Measurements from ENCODE around the gene SOX5.

SOX5 gene

DNA sequence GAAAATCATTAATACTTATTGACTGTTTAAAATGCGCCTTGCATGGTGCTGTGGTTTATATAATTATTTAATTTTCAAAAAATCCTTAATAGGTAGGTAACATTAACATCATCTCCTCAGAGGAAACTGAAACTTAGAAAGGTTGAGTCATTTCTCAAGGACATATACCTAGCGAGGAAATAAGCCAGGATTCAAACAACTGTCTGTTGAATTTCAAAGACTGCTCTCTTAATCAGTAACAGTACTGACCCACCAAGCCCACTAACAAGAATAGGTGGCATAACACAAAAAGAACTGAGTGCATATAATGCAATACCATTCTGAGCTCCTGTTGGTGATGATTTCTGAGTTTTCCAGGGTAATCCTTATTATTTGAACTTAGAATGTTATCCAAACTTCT is 174.3 kb downstream of the SOX5 start:
- no peaks in the 10 kb centered on the region for H3K79me2 ChIP-seq (ENCODE audit: insufficient read depth, low read length)

DNA sequence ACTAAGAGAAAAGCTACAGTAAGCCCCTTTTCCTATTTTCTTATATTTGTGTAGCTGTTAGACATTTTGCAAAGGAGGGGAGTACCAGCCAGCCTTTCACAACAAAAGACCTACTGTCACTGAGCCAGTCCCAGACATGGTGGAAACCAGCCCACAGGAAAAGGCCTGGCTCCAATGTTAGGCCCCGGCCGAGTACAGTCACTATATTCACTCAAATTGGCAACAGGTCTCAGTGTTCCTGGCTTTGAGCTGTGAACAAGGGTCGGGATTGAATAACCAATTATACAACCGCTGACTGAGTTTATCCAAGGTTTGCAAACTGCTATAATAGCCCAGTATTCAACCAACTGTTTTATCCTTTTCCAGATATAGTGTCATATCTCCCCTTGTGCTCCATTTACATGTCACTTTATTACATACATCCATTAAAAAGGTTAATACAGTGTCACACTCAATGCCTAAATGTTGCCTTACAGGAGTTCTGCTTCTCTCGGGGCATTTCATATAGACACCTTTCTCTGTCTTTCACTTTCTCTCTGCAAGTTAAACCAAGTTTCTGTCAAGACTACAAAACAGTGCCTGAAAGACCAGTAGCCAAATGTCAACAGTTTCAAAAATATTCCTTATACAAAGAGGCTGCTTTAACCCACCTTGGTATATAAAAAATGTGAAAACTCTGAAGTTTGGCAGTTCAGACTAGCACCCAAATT is 178.1 kb downstream of the SOX5 start:
- H3K36me3 ChIP-seq (ENCODE audit: insufficient read depth, low read length) = no peaks in the 10 kb centered on the region
- no peaks in the 10 kb centered on the region for H3K9me2 ChIP-seq (replicated peaks; ENCODE audit: low read depth, low read length)
- no peak for TF ChIP-seq EZH2phosphoT487 (IDR thresholded peaks at IDR 0.05; ENCODE audit: borderline replicate concordance)
- TF ChIP-seq, protein P1, sequence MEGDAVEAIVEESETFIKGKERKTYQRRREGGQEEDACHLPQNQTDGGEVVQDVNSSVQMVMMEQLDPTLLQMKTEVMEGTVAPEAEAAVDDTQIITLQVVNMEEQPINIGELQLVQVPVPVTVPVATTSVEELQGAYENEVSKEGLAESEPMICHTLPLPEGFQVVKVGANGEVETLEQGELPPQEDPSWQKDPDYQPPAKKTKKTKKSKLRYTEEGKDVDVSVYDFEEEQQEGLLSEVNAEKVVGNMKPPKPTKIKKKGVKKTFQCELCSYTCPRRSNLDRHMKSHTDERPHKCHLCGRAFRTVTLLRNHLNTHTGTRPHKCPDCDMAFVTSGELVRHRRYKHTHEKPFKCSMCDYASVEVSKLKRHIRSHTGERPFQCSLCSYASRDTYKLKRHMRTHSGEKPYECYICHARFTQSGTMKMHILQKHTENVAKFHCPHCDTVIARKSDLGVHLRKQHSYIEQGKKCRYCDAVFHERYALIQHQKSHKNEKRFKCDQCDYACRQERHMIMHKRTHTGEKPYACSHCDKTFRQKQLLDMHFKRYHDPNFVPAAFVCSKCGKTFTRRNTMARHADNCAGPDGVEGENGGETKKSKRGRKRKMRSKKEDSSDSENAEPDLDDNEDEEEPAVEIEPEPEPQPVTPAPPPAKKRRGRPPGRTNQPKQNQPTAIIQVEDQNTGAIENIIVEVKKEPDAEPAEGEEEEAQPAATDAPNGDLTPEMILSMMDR (conservative IDR thresholded peaks at IDR 0.05; ENCODE audit: low read length) = no peak
- no peaks in the 10 kb centered on the region for H3K27me3 ChIP-seq (ENCODE audit: insufficient read depth, low read length, poor library complexity, severe bottlenecking)
- H3K9me3 ChIP-seq (ENCODE audit: insufficient read depth, low read depth, low read length) = no peaks in the 10 kb centered on the region
- no peaks in the 10 kb centered on the region for H4K20me1 ChIP-seq (ENCODE audit: insufficient read depth, low read length, poor library complexity, severe bottlenecking)
- no peak overlapping the region for H2AFZ ChIP-seq (ENCODE audit: low read length)
- no peak overlapping the region for H3K4me3 ChIP-seq (ENCODE audit: low read length, poor library complexity, severe bottlenecking)
- H3K4me1 ChIP-seq (ENCODE audit: insufficient read depth, low read length, poor library complexity, severe bottlenecking) = no peaks in the 10 kb centered on the region
- H3K9ac ChIP-seq (ENCODE audit: low read depth, low read length, poor library complexity, severe bottlenecking) = no peak overlapping the region
- H3K4me2 ChIP-seq (ENCODE audit: low read depth, low read length, poor library complexity, severe bottlenecking) = no peak overlapping the region
- H3K79me2 ChIP-seq (ENCODE audit: insufficient read depth, low read length) = no peaks in the 10 kb centered on the region
- no peaks in the 10 kb centered on the region for H3F3A ChIP-seq (ENCODE audit: low read depth)

More for the DNA sequence above, 174.3 kb downstream of the SOX5 start:
- H3K9me3 ChIP-seq (ENCODE audit: insufficient read depth, low read depth, low read length) = no peaks in the 10 kb centered on the region
- no peak overlapping the region for H3K4me2 ChIP-seq (ENCODE audit: low read depth, low read length, poor library complexity, severe bottlenecking)
- no peak for TF ChIP-seq EZH2phosphoT487 (IDR thresholded peaks at IDR 0.05; ENCODE audit: borderline replicate concordance)
- TF ChIP-seq, protein P1 (conservative IDR thresholded peaks at IDR 0.05; ENCODE audit: low read length) = no peak
- H3K36me3 ChIP-seq (ENCODE audit: insufficient read depth, low read length) = no peaks in the 10 kb centered on the region
- H2AFZ ChIP-seq (ENCODE audit: low read length) = no peak overlapping the region
- no peak overlapping the region for H3K9ac ChIP-seq (ENCODE audit: low read depth, low read length, poor library complexity, severe bottlenecking)
- no peaks in the 10 kb centered on the region for H3K4me1 ChIP-seq (ENCODE audit: insufficient read depth, low read length, poor library complexity, severe bottlenecking)
- H3K9me2 ChIP-seq (replicated peaks; ENCODE audit: low read depth, low read length) = no peaks in the 10 kb centered on the region
- H4K20me1 ChIP-seq (ENCODE audit: insufficient read depth, low read length, poor library complexity, severe bottlenecking) = no peaks in the 10 kb centered on the region
- no peaks in the 10 kb centered on the region for H3K27me3 ChIP-seq (ENCODE audit: insufficient read depth, low read length, poor library complexity, severe bottlenecking)
- H3K4me3 ChIP-seq (ENCODE audit: low read length, poor library complexity, severe bottlenecking) = no peak overlapping the region
- no peaks in the 10 kb centered on the region for H3F3A ChIP-seq (ENCODE audit: low read depth)

DNA sequence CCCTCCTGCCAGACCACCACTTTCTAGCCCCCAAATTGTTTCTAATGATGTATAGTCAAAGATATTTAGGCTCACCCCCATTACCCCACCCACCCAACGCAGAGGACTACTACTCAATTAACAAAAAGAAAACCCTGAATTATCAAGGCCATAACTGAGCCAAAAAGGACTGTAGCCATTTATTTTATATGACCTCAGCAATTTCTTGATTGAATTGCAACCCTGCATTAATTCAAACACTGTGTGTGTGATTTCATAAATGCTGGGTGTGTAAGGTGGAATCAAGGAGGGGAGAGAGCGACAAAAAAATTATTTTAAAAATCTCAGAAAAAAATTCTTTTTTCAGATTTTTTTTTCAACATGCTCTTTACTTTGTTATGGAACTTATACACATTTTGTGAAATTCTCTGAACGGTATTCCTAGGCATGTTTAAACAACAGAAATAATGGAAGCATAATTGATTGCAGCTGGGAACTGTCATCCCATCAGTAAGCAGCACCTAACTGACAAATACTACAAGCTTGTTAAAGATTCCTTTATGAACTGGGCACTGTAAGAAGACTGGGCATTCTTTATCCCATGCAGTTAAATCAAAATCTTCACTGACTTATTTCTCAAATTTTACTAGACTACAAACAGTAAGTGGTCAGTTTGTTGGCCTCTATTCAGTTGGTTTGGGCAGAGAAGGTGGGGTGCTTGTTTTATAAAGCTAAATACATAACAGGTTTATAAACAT is 179.1 kb downstream of the SOX5 start:
- Histone ChIP-seq H3K4me1 (ENCODE audit: insufficient read depth, low read length, poor library complexity, severe bottlenecking) (no peaks in the 10 kb centered on the region), H3K27me3 (ENCODE audit: insufficient read depth, low read length, poor library complexity, severe bottlenecking) (no peaks in the 10 kb centered on the region), H3K4me2 (ENCODE audit: low read depth, low read length, poor library complexity, severe bottlenecking) (no peak overlapping the region), H3K9me2 (replicated peaks; ENCODE audit: low read depth, low read length) (no peaks in the 10 kb centered on the region), H3K79me2 (ENCODE audit: insufficient read depth, low read length) (no peaks in the 10 kb centered on the region), H3K9me3 (ENCODE audit: insufficient read depth, low read depth, low read length) (no peaks in the 10 kb centered on the region), H2AFZ (ENCODE audit: low read length) (no peak overlapping the region), H3F3A (ENCODE audit: low read depth) (no peaks in the 10 kb centered on the region), H3K9ac (ENCODE audit: low read depth, low read length, poor library complexity, severe bottlenecking) (no peak overlapping the region), H4K20me1 (ENCODE audit: insufficient read depth, low read length, poor library complexity, severe bottlenecking) (no peaks in the 10 kb centered on the region), H3K36me3 (ENCODE audit: insufficient read depth, low read length) (no peaks in the 10 kb centered on the region), H3K4me3 (ENCODE audit: low read length, poor library complexity, severe bottlenecking) (no peak overlapping the region)
- TF ChIP-seq EZH2phosphoT487 (IDR thresholded peaks at IDR 0.05; ENCODE audit: borderline replicate concordance) = no peak
- TF ChIP-seq, protein P1 (conservative IDR thresholded peaks at IDR 0.05; ENCODE audit: low read length) = no peak
